M059J (cell line): Measurements from ENCODE around the gene ODAD3. TPM values are rescaled to one million over a fixed set of nuclear protein-coding genes. Genes with fewer than 3 reads are reported as not detected.

Experiments used
- DNase-seq: peaks from one replicate; pipeline ENCODE4 v3.0.0-alpha.2; 2012; ENCODE audit warnings: low read depth
- total RNA-seq: library from RNA; depleted of rRNA; stranded (reverse); fragments of >200 nt; shearing (Covaris generic); gene quantifications from 2 replicates; pipeline ENCODE4 v1.2.3, GENCODE V29; 2014; rRNA removed

The ODAD3 gene
- total RNA-seq, 1 experiment from 2014 or later, result 0.54 TPM

DNA sequence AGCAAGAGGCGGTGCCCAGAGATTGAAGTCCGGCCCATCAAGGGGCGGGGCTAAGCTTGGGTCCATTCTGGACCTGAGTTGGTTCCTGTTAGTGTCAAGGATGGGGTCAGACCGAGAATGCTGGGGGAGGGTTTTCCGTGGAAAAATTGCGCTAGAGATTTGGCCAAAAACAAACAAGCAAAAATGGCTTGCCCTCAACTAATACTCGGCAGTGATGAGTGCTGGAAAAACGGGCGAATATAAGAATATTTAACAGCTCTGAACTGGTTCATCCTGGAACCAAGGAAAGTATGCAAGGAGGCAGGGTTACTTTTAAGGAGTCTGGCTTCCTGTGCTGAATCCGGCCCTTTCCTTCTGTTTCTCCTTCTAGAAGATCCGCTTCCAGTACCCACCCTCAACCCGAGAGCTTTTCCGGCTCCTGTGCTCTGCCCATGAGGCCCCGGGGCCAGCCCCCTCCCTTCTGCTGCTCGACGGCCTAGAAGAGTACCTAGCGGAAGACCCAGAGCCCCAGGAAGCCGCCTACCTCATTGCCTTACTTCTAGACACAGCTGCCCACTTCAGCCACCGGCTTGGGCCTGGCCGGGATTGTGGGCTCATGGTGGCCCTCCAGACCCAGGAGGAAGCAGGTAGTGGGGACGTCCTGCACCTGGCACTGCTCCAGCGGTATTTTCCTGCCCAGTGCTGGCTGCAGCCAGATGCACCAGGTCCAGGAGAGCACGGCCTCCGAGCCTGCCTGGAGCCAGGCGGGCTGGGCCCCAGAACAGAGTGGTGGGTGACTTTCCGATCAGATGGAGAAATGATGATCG is 59.6 kb downstream of the ODAD3 start:
- peak; percentile 32 for DNase-seq

DNA sequence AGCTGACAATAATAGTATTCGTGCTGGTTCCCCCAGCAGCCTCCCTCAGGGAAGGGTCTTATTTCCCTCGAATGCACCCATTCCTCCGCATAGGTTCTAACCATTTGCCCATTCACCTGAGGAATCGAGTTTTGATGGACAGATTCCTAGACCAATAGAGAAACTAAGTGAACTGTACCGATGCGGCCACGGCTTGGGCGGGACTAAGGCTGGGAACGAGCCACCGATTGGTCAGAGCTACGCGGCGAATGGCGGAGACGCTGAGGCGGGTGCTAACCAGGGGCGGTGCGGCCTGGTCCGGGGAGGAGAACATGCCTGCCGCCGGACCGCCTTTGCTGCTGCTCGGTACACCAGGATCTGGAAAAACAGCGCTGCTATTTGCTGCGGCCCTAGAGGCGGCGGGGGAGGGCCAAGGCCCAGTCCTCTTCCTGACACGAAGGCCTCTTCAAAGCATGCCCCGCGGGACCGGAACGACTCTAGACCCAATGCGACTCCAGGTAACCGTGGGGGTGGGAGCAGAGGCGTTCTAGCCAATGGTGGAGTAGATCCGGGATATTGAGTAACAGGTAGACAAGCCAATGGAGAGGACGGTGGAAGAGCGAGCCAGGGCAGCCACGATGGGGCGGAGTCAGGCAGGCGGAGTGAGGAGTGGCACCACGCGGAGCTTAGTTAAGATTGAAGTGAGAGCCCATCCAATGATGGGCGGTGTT is 60.3 kb downstream of the ODAD3 start, which contains the start of gene SWSAP1:
Gene SWSAP1 (plus strand): TSS at position 234 of the 710 bp plus-strand sequence. CDS start 15 bp downstream, at position 249.
- DNase-seq, result peak; percentile 99

DNA sequence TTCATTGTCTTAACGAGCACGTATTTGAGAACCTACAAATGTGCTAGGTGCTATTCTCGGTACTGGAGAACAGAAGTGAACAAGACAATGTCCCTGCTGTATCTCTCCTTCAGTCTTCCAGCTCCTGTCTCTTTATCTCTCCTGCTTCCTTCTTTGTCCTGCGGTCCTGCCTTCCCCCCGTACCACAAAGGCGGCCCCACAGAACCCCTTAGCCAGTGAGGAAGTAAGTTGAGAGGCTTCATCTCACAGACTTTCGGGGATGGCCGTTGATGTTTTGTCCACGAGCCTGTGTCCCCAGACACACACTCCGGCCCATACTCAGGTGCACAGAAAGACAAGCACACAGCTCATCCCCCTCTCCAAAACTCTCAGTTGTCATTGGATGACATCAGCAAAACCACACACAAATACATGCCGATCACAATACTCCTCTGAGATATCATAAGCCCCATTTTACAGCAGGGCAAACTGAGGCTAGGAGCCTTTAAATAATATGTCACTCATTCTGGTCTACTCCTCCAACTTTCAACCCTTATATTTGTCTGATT is 61.0 kb downstream of the ODAD3 start:
- no peak for DNase-seq

DNA sequence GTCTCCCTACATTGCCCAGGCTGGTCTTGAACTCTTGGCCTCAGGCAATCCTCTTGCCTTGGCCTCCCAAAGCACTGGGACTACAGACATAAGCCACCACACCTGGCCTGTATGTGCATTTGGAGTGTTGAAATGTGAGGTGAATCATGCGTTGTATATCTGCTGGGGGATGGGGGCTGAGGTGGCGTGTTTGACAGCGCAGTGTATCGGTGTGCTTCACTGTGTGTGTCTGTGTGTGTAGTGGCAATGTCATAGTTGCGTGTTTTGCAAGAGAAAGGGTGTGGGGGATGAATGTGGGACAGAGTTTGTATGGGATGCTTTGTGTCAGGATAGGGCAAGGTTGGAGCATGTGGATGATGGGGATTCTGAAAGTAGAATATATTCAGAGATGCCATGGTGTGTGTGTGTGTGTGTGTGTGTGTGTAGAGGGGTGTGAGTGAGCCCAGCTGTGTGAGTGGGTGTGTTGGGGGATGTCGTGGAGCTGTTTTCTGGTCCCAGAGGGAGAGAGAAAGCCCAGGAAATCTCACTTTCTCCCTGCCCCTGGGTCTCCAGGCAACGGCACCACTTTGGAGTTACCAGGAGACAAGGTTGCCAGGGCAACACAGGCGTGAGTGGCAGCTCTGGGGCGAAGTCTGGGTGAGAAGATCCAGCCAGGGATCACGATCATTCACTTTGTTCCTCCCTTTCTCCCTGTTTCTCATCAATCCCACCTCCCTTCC is 61.6 kb downstream of the ODAD3 start:
- DNase-seq, result peak; percentile 73

DNA sequence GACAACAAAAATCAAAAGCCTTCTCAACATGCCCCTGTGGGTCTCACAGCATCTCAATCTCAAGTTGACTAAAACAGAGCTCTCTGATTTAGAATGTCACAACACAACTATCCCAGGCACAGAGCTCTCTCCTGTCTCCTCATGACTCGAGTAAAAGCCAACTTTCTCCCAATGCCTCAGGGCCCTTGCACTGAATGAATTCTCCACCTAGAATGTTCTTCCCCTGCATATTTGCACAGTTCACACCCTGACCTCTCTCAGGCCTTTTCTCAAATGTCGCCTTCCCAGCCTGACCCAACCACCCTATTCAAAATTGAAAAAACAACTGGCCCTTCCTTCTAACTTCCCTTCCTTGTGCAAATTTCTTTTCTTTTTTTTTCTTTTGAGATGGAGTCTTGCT is 64.2 kb downstream of the ODAD3 start:
- DNase-seq, result no peak

Other genes starting within 250 kb of the ODAD3 start
- gene KANK2, start 237.6 kb downstream of the ODAD3 start, total RNA-seq, result 131 and 183 TPM in 2 replicates
- gene ANGPTL8, start 195.5 kb downstream of the ODAD3 start, total RNA-seq, result not detected in 2 replicates
- gene DOCK6, start 172.6 kb downstream of the ODAD3 start, total RNA-seq, result 1.8 and 13.0 TPM in 2 replicates
- gene TSPAN16, start 139.0 kb downstream of the ODAD3 start, total RNA-seq, result not detected in 2 replicates
- 0.17 and 0.74 TPM in 2 replicates for gene RAB3D, start 95.5 kb downstream of the ODAD3 start, total RNA-seq
- 206 and 246 TPM in 2 replicates for gene TMEM205, start 88.9 kb downstream of the ODAD3 start, total RNA-seq
- 4.7 and 7.9 TPM in 2 replicates for gene CCDC159, start 88.6 kb downstream of the ODAD3 start, total RNA-seq
- 27.9 and 31.6 TPM in 2 replicates for gene PLPPR2, start 79.7 kb downstream of the ODAD3 start, total RNA-seq
- gene SWSAP1, start 60.5 kb downstream of the ODAD3 start, total RNA-seq, result 2.4 and 2.7 TPM in 2 replicates
- 10.5 and 10.7 TPM in 2 replicates for gene EPOR, start 50.8 kb downstream of the ODAD3 start, total RNA-seq
- gene RGL3, start 15.8 kb downstream of the ODAD3 start, total RNA-seq, result 2.5 and 3.7 TPM in 2 replicates
- 65.9 and 132 TPM in 2 replicates for gene PRKCSH, start 514 bp upstream of the ODAD3 start, total RNA-seq
- not detected in 2 replicates for gene ELAVL3, start 45.9 kb upstream of the ODAD3 start, total RNA-seq
- 5.2 and 21.1 TPM in 2 replicates for gene ZNF653, start 70.7 kb upstream of the ODAD3 start, total RNA-seq
- 29.5 and 43.3 TPM in 2 replicates for gene ECSIT, start 94.0 kb upstream of the ODAD3 start, total RNA-seq
- gene CNN1, start 103.7 kb upstream of the ODAD3 start, total RNA-seq, result 30.5 and 31.4 TPM in 2 replicates
- 84.6 and 136 TPM in 2 replicates for gene ELOF1, start 124.1 kb upstream of the ODAD3 start, total RNA-seq
- gene ACP5, start 142.5 kb upstream of the ODAD3 start, total RNA-seq, result 0.39 and 0.76 TPM in 2 replicates
- 10.6 and 22.6 TPM in 2 replicates for gene ZNF627, start 162.4 kb upstream of the ODAD3 start, total RNA-seq